Spleen (tissue), 11 donors: ENCODE data around the gene ANKRD13B. TPM values are rescaled to one million over a fixed set of nuclear protein-coding genes. Genes with fewer than 3 reads are reported as not detected.

ENCODE experiments used
- DNase-seq: peaks from one replicate; pipeline ENCODE4 v3.0.0-alpha.2; 2020
- H3K27ac ChIP-seq, 8 donors: fragments of 200-600 bp; sonication (generic) in 7 of 8; 1 replicate in 4 of 8; 2 replicates in 4 of 8; pipeline versions ENCODE4 v1.5.0 to v1.8.0; 2016 to 2021; ENCODE audit warnings: inconsistent platforms in 4 of 8, mild to moderate bottlenecking in 4 of 8, moderate library complexity in 1 of 8
- H3K27me3 ChIP-seq, 7 donors: fragments of 200-600 bp; sonication (generic) in 6 of 7; replicated peaks in 1 of 7; 1 replicate in 4 of 7; 2 replicates in 3 of 7; pipeline versions ENCODE4 v1.5.0 to v1.8.0; 2016 to 2021; ENCODE audit warnings: inconsistent platforms in 3 of 7, mild to moderate bottlenecking in 1 of 7
- H3K36me3 ChIP-seq, 6 donors: fragments of 200-600 bp; sonication (generic) in 5 of 6; 1 replicate in 4 of 6; 2 replicates in 2 of 6; pipeline versions ENCODE4 v1.5.0 to v1.8.0; 2016 to 2021; ENCODE audit warnings: inconsistent platforms in 2 of 6
- H3K4me1 ChIP-seq, 6 donors: fragments of 200-600 bp; sonication (generic) in 5 of 6; 1 replicate in 3 of 6; 2 replicates in 3 of 6; pipeline versions ENCODE4 v1.5.0 to v1.8.0; 2016 to 2021; ENCODE audit warnings: inconsistent platforms in 3 of 6
- H3K4me3 ChIP-seq, 8 donors: fragments of 200-600 bp; sonication (generic) in 7 of 8; 1 replicate in 4 of 8; 2 replicates in 4 of 8; pipeline versions ENCODE4 v1.5.0 to v1.8.0; 2016 to 2021; ENCODE audit warnings: inconsistent platforms in 4 of 8, mild to moderate bottlenecking in 4 of 8, moderate library complexity in 2 of 8
- H3K9me3 ChIP-seq, 8 donors: fragments of 200-600 bp; sonication (generic) in 7 of 8; 1 replicate in 4 of 8; 2 replicates in 4 of 8; pipeline versions ENCODE4 v1.5.0 to v1.8.0; 2016 to 2021; ENCODE audit warnings: inconsistent platforms in 4 of 8
- CTCF ChIP-seq, 11 experiments: fragments of 200-600 bp in 7 of 11; fragments of 450-650 bp in 4 of 11; sonication (generic) in 4 of 11; IDR thresholded peaks in 8 of 11; conservative IDR thresholded peaks in 3 of 11; 1 replicate in 7 of 11; 2 replicates in 4 of 11; pipeline versions ENCODE4 v1.4.0 to v1.8.0; 2016 to 2021; ENCODE audit warnings: antibody characterized with exemption in 11 of 11, inconsistent platforms in 4 of 11, mild to moderate bottlenecking in 1 of 11
- POLR2A ChIP-seq, 3 donors: fragments of 450-650 bp; IDR thresholded peaks; one replicate each; pipeline ENCODE4 v1.5.1; 2017; ENCODE audit warnings: antibody characterized with exemption in 3 of 3, mild to moderate bottlenecking in 1 of 3
- POLR2AphosphoS5 ChIP-seq, 3 donors: sonication (generic); formaldehyde crosslinking; IDR thresholded peaks; one replicate each; pipeline ENCODE4 v1.5.1; 2017; ENCODE audit warnings: antibody characterized with exemption in 3 of 3
- WGBS, 5 donors: extraction: QIAGEN DNeasy Blood & Tissue Kit in 3 of 5; methylation state at CpG; one replicate each; pipeline versions ENCODE4 v1.1.5 to v1.1.7; 2013 to 2018; 5-methylcytosine and 5-hydroxymethylcytosine counted together
- intact Hi-C: fragments of 100-400 bp; cut with DNase I; formaldehyde crosslinking; loops from one replicate; pipeline ENCODE4 v1.15.0; 2023; ENCODE audit warnings: low total_unique reads
- polyA plus RNA-seq, 3 donors: library from polyadenylated mRNA; stranded (reverse); fragments of 200-250 nt; gene quantifications; one replicate each; pipeline ENCODE4 v1.2.1, GENCODE V29; 2013
- total RNA-seq, 7 donors: library from RNA; depleted of rRNA in 3 of 7; stranded (reverse); fragments of >200 nt in 3 of 7; fragmentation: NEBNext Ultra II Directional in 4 of 7; extraction: Animal tissue kit (Norgen Biotek cat#: 25700) in 4 of 7; gene quantifications; one replicate each; pipeline versions ENCODE4 v1.1.0 to v1.2.1, GENCODE V29; 2016 to 2021
- donor health status: healthy with polysubstance abuse.
- donor health status: DM: no; HTN: no; CAD: no; lungs with moderate emphysema.
- donor health status: DM: no; HTN: no; CAD: no.
- donor health status: Bipolar disorder and iron deficiency.
- donor health status: healthy.
- donor health status: DM: no; HTN: no; CAD: no.
- donor health status: DM: yes; HTN: yes; CAD: no.

ANKRD13B gene
- total and polyA plus RNA-seq, 10 donors, result 0.85 to 5.5 (median 2.5) TPM

GRCh38 chr17:29563816-29564215, 29.1 kb upstream of the ANKRD13B start:
- H3K4me1 ChIP-seq, result peaks cover 34 to 95% (median 85%) of the 10 kb centered on the region in 6 donors
- WGBS, 5 donors, result 77 to 89% (median 87%) methylated on average over 3 of the region's 3 CpGs
- peak; percentile 76 for DNase-seq

GRCh38 chr17:29565643-29566472, 27.1 kb upstream of the ANKRD13B start:
- Histone ChIP-seq H3K27me3 (peaks cover 0 to 3% (median 0%) of the 10 kb centered on the region in 7 donors), H3K36me3 (peaks cover 0 to 13% (median 0%) of the 10 kb centered on the region in 6 donors), H3K27ac (peak overlapping the region; percentile 80 to 93 (median 90)), H3K9me3 (no peaks in the 10 kb centered on the region), H3K4me3 (peak overlapping the region; percentile 62 to 95 (median 75)), H3K4me1 (peaks cover 42 to 86% (median 78%) of the 10 kb centered on the region in 6 donors)
- intact Hi-C loops, result no loop called here
- 9 to 14% (median 12%) methylated on average over 34 to 55 of the region's 55 CpGs for WGBS, 5 donors
- peak in 2 of 11 experiments; percentile 9 to 11 for TF ChIP-seq CTCF (IDR thresholded peaks at IDR 0.05 in 8 of 11, conservative IDR thresholded peaks at IDR 0.05 in 3 of 11)
- no peak for TF ChIP-seq POLR2A (IDR thresholded peaks at IDR 0.05)
- peak; percentile 43 to 79 (median 66) for TF ChIP-seq POLR2AphosphoS5 (IDR thresholded peaks at IDR 0.05)
- peak; percentile 94 for DNase-seq

More at GRCh38 chr17:29563816-29564215, 29.1 kb upstream of the ANKRD13B start:
- intact Hi-C loops, result no loop called here
- no peak for TF ChIP-seq POLR2A (IDR thresholded peaks at IDR 0.05)
- TF ChIP-seq POLR2AphosphoS5 (IDR thresholded peaks at IDR 0.05), result peak in 1 of 3 donors; percentile 82
- peak in 3 of 11 experiments; percentile 19 to 28 (median 20) for TF ChIP-seq CTCF (IDR thresholded peaks at IDR 0.05 in 8 of 11, conservative IDR thresholded peaks at IDR 0.05 in 3 of 11)
- Histone ChIP-seq H3K9me3 (no peaks in the 10 kb centered on the region), H3K36me3 (peaks cover 0 to 13% (median 0%) of the 10 kb centered on the region in 6 donors), H3K4me3 (no peak overlapping the region), H3K27ac (peak overlapping the region in 4 of 8 donors; percentile 23 to 91 (median 79)), H3K27me3 (peaks cover 0 to 3% (median 0%) of the 10 kb centered on the region in 7 donors)

- TF ChIP-seq POLR2A (IDR thresholded peaks at IDR 0.05) (peak in 1 of 3 donors; percentile 32), POLR2AphosphoS5 (IDR thresholded peaks at IDR 0.05) (peak; percentile 74 to 82 (median 78)), CTCF (IDR thresholded peaks at IDR 0.05 in 8 of 11, conservative IDR thresholded peaks at IDR 0.05 in 3 of 11) (no peak)
- Histone ChIP-seq H3K9me3 (no peaks in the 10 kb centered on the region), H3K27me3 (peaks cover 0 to 3% (median 0%) of the 10 kb centered on the region in 7 donors), H3K27ac (peak within 1 kb of the TSS; percentile 80 to 93 (median 90)), H3K4me1 (peaks cover 39 to 83% (median 72%) of the 10 kb centered on the region in 6 donors), H3K36me3 (peaks cover 0 to 13% (median 0%) of the 10 kb centered on the region in 6 donors), H3K4me3 (peak within 1 kb of the TSS; percentile 62 to 95 (median 75))
- DNase-seq, result peak; percentile 94
- intact Hi-C loops, result no loop called here
- 0 to 1% (median 0%) methylated on average over 18 to 94 of the region's 94 CpGs for WGBS, 5 donors
Measured at GRCh38 chr17:29566473-29567303, 26.2 kb upstream of the ANKRD13B start, which contains the start of gene ABHD15. ABHD15 (minus strand) TSS chr17:29567037; CDS start chr17:29566966, 71 bp downstream.
